HEK293 (cell line): ENCODE results near the gene INHBB.

Experiments used
- CTCF ChIA-PET: fragments of 350-600 bp; formaldehyde crosslinking; extraction: SDS; loops from one replicate; lab custom pipeline; 2021; ENCODE audit warnings: antibody characterized with exemption; lab: Yijun Ruan, JAX
- POLR2A ChIA-PET: fragments of 300-600 bp; formaldehyde crosslinking; extraction: SDS; loops from one replicate; lab custom pipeline; 2020; ENCODE audit warnings: antibody characterized with exemption, inconsistent platforms; lab: Yijun Ruan, JAX
- H3K27ac ChIP-seq: fragments of 200-500 bp; sonication (Bioruptor generic); 2 replicates; pipeline ENCODE4 v1.5.1; 2014; ENCODE audit warnings: low read depth, low read length, control low read depth, inconsistent platforms; ENCODE audit errors: extremely low read depth
- H3K36me3 ChIP-seq, 2 experiments: fragments of 200-500 bp in 1 of 2; sonication (Bioruptor generic) in 1 of 2; 1 replicate in 1 of 2; 2 replicates in 1 of 2; pipeline ENCODE4 v1.5.1; 2014 to 2017; ENCODE audit warnings: inconsistent platforms in 2 of 2, low read length in 2 of 2; ENCODE audit not compliant: control insufficient read depth in 2 of 2, insufficient read depth in 1 of 2
- H3K4me1 ChIP-seq: fragments of 200-500 bp; sonication (Bioruptor generic); 2 replicates; pipeline ENCODE4 v1.5.1; 2014; ENCODE audit warnings: mild to moderate bottlenecking, low read length, inconsistent platforms; ENCODE audit not compliant: control insufficient read depth, insufficient read depth
- H3K4me3 ChIP-seq: 2 replicates; pipeline ENCODE4 v1.5.1; 2011; ENCODE audit warnings: low read depth, mild to moderate bottlenecking, control low read depth, low read length, moderate library complexity
- H3K9me3 ChIP-seq: fragments of 200-500 bp; sonication (Bioruptor generic); 2 replicates; pipeline ENCODE4 v1.5.1; 2014; ENCODE audit warnings: low read depth, low read length, inconsistent platforms; ENCODE audit not compliant: control insufficient read depth, insufficient read depth
- EGR2 ChIP-seq: fragments of 450-650 bp; formaldehyde crosslinking; IDR thresholded peaks from 2 replicates; pipeline ENCODE4 v1.5.1; 2016; ENCODE audit warnings: low read depth, missing biosample characterization, missing genetic modification characterization
- HOXA7 ChIP-seq: sonication (generic); formaldehyde crosslinking; IDR thresholded peaks from 2 replicates; pipeline ENCODE4 v1.8.1; 2022; ENCODE audit warnings: missing genetic modification reagents, borderline replicate concordance
- HOXC10 ChIP-seq: sonication (generic); formaldehyde crosslinking; IDR thresholded peaks from 2 replicates; pipeline ENCODE4 v1.8.1; 2023; ENCODE audit warnings: mild to moderate bottlenecking, missing genetic modification reagents
- KLF1 ChIP-seq: fragments of 450-650 bp; formaldehyde crosslinking; IDR thresholded peaks from 2 replicates; pipeline ENCODE4 v1.5.1; 2016; ENCODE audit warnings: missing biosample characterization, missing genetic modification characterization
- KLF7 ChIP-seq: fragments of 450-650 bp; formaldehyde crosslinking; IDR thresholded peaks from 2 replicates; pipeline ENCODE4 v1.5.1; 2016; ENCODE audit warnings: missing biosample characterization, missing genetic modification characterization, borderline replicate concordance
- PRDM1 ChIP-seq: fragments of 450-650 bp; formaldehyde crosslinking; IDR thresholded peaks from 2 replicates; pipeline ENCODE4; 2016; ENCODE audit warnings: missing biosample characterization, missing genetic modification characterization
- REPIN1 ChIP-seq: fragments of 450-650 bp; formaldehyde crosslinking; IDR thresholded peaks from 2 replicates; pipeline ENCODE4 v1.5.1; 2017; ENCODE audit warnings: missing biosample characterization, missing genetic modification characterization, low read depth
- SCRT1 ChIP-seq: fragments of 450-650 bp; formaldehyde crosslinking; IDR thresholded peaks from 2 replicates; pipeline ENCODE4 v1.5.1; 2016; ENCODE audit warnings: missing biosample characterization, missing genetic modification characterization, borderline replicate concordance
- YY2 ChIP-seq: fragments of 450-650 bp; formaldehyde crosslinking; IDR thresholded peaks from 2 replicates; pipeline ENCODE4 v1.5.1; 2016; ENCODE audit warnings: missing biosample characterization, missing genetic modification characterization
- ZNF132 ChIP-seq: fragments of 450-650 bp; formaldehyde crosslinking; IDR thresholded peaks from 2 replicates; pipeline ENCODE4 v1.5.1; 2017; ENCODE audit warnings: missing biosample characterization, missing genetic modification characterization, borderline replicate concordance
- ZNF138 ChIP-seq: fragments of 450-650 bp; formaldehyde crosslinking; IDR thresholded peaks from 2 replicates; pipeline ENCODE4 v1.5.1; 2016; ENCODE audit warnings: missing biosample characterization, missing genetic modification characterization, borderline replicate concordance
- ZNF18 ChIP-seq: fragments of 450-650 bp; formaldehyde crosslinking; IDR thresholded peaks from 2 replicates; pipeline ENCODE4 v1.5.1; 2016; ENCODE audit warnings: missing biosample characterization, missing genetic modification characterization
- ZNF2 ChIP-seq: fragments of 450-650 bp; formaldehyde crosslinking; IDR thresholded peaks from 2 replicates; pipeline ENCODE4 v1.5.1; 2016; ENCODE audit warnings: missing biosample characterization, missing genetic modification characterization
- ZNF211 ChIP-seq: fragments of 450-650 bp; formaldehyde crosslinking; IDR thresholded peaks from 2 replicates; pipeline ENCODE4 v1.5.1; 2016; ENCODE audit warnings: low read depth, missing biosample characterization, missing genetic modification characterization
- ZNF24 ChIP-seq: fragments of 450-650 bp; formaldehyde crosslinking; IDR thresholded peaks from 2 replicates; pipeline ENCODE4 v1.5.1; 2016; ENCODE audit warnings: missing biosample characterization, missing genetic modification characterization
- ZNF311 ChIP-seq: fragments of 450-650 bp; formaldehyde crosslinking; IDR thresholded peaks from 2 replicates; pipeline ENCODE4 v1.5.1; 2017; ENCODE audit warnings: missing biosample characterization, missing genetic modification characterization, borderline replicate concordance
- ZNF341 ChIP-seq: fragments of 450-650 bp; formaldehyde crosslinking; IDR thresholded peaks from 2 replicates; pipeline ENCODE4; 2016; ENCODE audit warnings: low read depth, missing biosample characterization, missing genetic modification characterization
- ZNF549 ChIP-seq: fragments of 450-650 bp; IDR thresholded peaks from 2 replicates; pipeline ENCODE4 v1.5.1; 2018; ENCODE audit warnings: missing biosample characterization, missing genetic modification characterization, mild to moderate bottlenecking, inconsistent platforms, moderate library complexity
- ZNF558 ChIP-seq: fragments of 450-650 bp; formaldehyde crosslinking; IDR thresholded peaks from 2 replicates; pipeline ENCODE4 v1.5.1; 2016; ENCODE audit warnings: missing biosample characterization, missing genetic modification characterization
- ZNF560 ChIP-seq: fragments of 450-650 bp; formaldehyde crosslinking; IDR thresholded peaks from 2 replicates; pipeline ENCODE4 v1.5.1; 2017; ENCODE audit warnings: missing biosample characterization, missing genetic modification characterization, borderline replicate concordance
- ZNF654 ChIP-seq: fragments of 450-650 bp; formaldehyde crosslinking; IDR thresholded peaks from 2 replicates; pipeline ENCODE4 v1.5.1; 2016; ENCODE audit warnings: low read depth, missing biosample characterization, missing genetic modification characterization
- ZNF660 ChIP-seq: fragments of 450-650 bp; IDR thresholded peaks from 2 replicates; pipeline ENCODE4 v1.5.1; 2018; ENCODE audit warnings: missing biosample characterization, mild to moderate bottlenecking, missing genetic modification characterization
- ZNF704 ChIP-seq: fragments of 450-650 bp; formaldehyde crosslinking; IDR thresholded peaks from 2 replicates; pipeline ENCODE4 v1.5.1; 2016; ENCODE audit warnings: missing biosample characterization, missing genetic modification characterization
- ZNF777 ChIP-seq: fragments of 450-650 bp; formaldehyde crosslinking; IDR thresholded peaks from 2 replicates; pipeline ENCODE4 v1.5.1; 2017; ENCODE audit warnings: missing biosample characterization, missing genetic modification characterization, borderline replicate concordance
- ZSCAN16 ChIP-seq: fragments of 450-650 bp; formaldehyde crosslinking; IDR thresholded peaks from 2 replicates; pipeline ENCODE4 v1.5.1; 2016; ENCODE audit warnings: missing biosample characterization, missing genetic modification characterization
- ZSCAN5A ChIP-seq: fragments of 450-650 bp; formaldehyde crosslinking; IDR thresholded peaks from 2 replicates; pipeline ENCODE4 v1.5.1; 2016; ENCODE audit warnings: missing biosample characterization, missing genetic modification characterization
- ZXDB ChIP-seq: fragments of 450-650 bp; formaldehyde crosslinking; IDR thresholded peaks from 2 replicates; pipeline ENCODE4 v1.5.1; 2016; ENCODE audit warnings: missing biosample characterization, missing genetic modification characterization

INHBB gene

GRCh38 chr2:120300385-120300784 lies 45.6 kb upstream of the INHBB start (continued):
- TF ChIP-seq SCRT1: no peak
- no peak for TF ChIP-seq ZNF18 (tag by site-specific recombination)

- Histone ChIP-seq H3K27ac (no peak overlapping the region), H3K36me3 (no peaks in the 10 kb centered on the region), H3K4me3 (no peak overlapping the region), H3K9me3 (no peaks in the 10 kb centered on the region)
- TF ChIP-seq HOXA7 (CRISPR knock-in tag): no peak
- no peak for TF ChIP-seq REPIN1 (tag by site-specific recombination)
- TF ChIP-seq ZNF549 (tag by site-specific recombination): no peak
- TF ChIP-seq ZXDB: no peak
- TF ChIP-seq ZNF341: no peak
- TF ChIP-seq EGR2: no peak
- no peak for TF ChIP-seq ZNF132
- TF ChIP-seq PRDM1 (tag by site-specific recombination): no peak
- TF ChIP-seq ZNF24 (tag by site-specific recombination): no peak
- no peak for TF ChIP-seq YY2 (tag by site-specific recombination)
- TF ChIP-seq, all 188 proteins: peak for 0
- POLR2A ChIA-PET: no interaction called here
- CTCF ChIA-PET: interaction anchor here (0.5 to 11.2 kb wide), 2 partner anchors 11 to 12 kb away, joined by 3 to 74 read pairs; no protein-coding TSS in a partner anchor
- no peaks in the 10 kb centered on the region for H3K4me1 ChIP-seq
Measured at GRCh38 chr2:120301284-120301683, 44.7 kb upstream of the INHBB start.

- Histone ChIP-seq H3K36me3 (no peaks in the 10 kb centered on the region), H3K4me1 (no peaks in the 10 kb centered on the region), H3K9me3 (no peaks in the 10 kb centered on the region), H3K4me3 (no peak overlapping the region), H3K27ac (no peak overlapping the region)
- POLR2A ChIA-PET: no interaction called here
- no peak for TF ChIP-seq ZNF2 (tag by site-specific recombination)
- CTCF ChIA-PET: interaction anchor here (1.1 to 11.2 kb wide), 2 partner anchors 10 to 127 kb away, joined by 9 to 74 read pairs; no protein-coding TSS in a partner anchor
Measured at GRCh38 chr2:120302301-120302700, 43.6 kb upstream of the INHBB start.

GRCh38 chr2:120303177-120303576 lies 42.8 kb upstream of the INHBB start:
- POLR2A ChIA-PET: no interaction called here
- H3K27ac ChIP-seq: no peak overlapping the region
- no peaks in the 10 kb centered on the region for H3K4me1 ChIP-seq
- no peak overlapping the region for H3K4me3 ChIP-seq
- CTCF ChIA-PET: interaction anchor here (0.9 to 11.2 kb wide), 3 partner anchors 10 to 372 kb away, joined by 4 to 74 read pairs (median 9); no protein-coding TSS in a partner anchor
- no peaks in the 10 kb centered on the region for H3K9me3 ChIP-seq
- no peaks in the 10 kb centered on the region for H3K36me3 ChIP-seq
- TF ChIP-seq ZNF558 (tag by site-specific recombination) (no peak), ZNF311 (no peak), KLF7 (no peak), ZNF704 (tag by site-specific recombination) (no peak), HOXC10 (CRISPR knock-in tag) (no peak), ZNF211 (tag by site-specific recombination) (no peak), ZNF132 (no peak), ZNF18 (tag by site-specific recombination) (no peak), ZNF138 (tag by site-specific recombination) (no peak), ZNF560 (tag by site-specific recombination) (no peak), ZNF654 (no peak), ZNF660 (tag by site-specific recombination) (no peak), KLF1 (tag by site-specific recombination) (no peak), ZNF777 (tag by site-specific recombination) (no peak), ZSCAN16 (tag by site-specific recombination) (no peak), ZSCAN5A (tag by site-specific recombination) (no peak)
